GM06990 (cell line): Measurements from ENCODE around the gene CUX1.

Experiments used
- DNase-seq: peaks from one replicate; pipeline ENCODE4 v3.0.0-alpha.2; 2011; ENCODE audit not compliant: insufficient read length; ENCODE audit errors: extremely low read depth
- H3K27me3 ChIP-seq: replicated peaks from 2 replicates; pipeline ENCODE4 v1.6.0; 2011; ENCODE audit warnings: low read length; ENCODE audit not compliant: control insufficient read depth, insufficient read depth
- H3K36me3 ChIP-seq: 2 replicates; pipeline ENCODE4 v1.5.1; 2011; ENCODE audit warnings: low read length; ENCODE audit not compliant: control insufficient read depth, insufficient read depth
- H3K4me3 ChIP-seq: replicated peaks from 2 replicates; pipeline ENCODE4 v1.5.1; 2011; ENCODE audit warnings: low read depth, mild to moderate bottlenecking, control low read depth, low read length
- TF ChIP-seq, protein P1 (sequence below): IDR thresholded peaks from 2 replicates; pipeline ENCODE4 v1.5.1; 2011; ENCODE audit warnings: low read length, control low read depth, mild to moderate bottlenecking, inconsistent platforms; ENCODE audit not compliant: insufficient read depth, poor library complexity, severe bottlenecking

The CUX1 gene

DNA sequence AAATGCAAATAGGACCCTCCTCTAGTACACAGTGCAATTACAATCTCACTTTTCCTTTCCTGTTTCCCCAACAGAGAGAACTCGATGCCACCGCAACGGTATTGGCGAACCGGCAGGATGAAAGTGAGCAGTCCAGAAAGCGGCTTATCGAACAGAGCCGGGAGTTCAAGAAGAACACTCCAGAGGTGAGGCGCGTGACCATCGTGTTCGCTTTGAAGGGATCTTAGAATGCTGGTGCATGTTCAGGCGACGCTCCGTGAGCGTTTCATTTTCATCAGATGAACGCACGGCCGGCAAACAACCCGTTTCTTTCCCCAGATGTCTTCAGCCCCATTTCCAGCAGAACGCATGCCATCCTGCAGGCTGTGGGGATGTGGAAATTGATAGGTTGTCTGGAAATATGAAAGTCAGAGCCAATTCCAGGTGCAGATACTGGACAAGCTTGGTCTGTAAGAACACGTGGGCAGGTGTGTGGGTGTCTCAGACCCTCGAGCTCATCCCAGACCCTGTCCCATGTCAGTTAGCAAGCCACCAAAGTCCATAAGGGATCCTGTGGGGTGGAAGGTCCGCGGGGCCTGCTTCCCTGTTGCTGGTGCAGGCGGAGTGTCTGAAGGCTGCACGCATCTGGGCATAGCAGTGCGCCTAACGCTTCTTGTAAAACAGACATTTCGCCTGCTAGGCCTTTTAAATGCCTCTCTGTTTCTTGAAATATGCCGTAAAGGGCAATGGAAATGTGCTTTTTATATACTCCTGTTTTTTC, 98.8 kb downstream of the CUX1 start:
- Histone ChIP-seq H3K36me3 (peaks cover 11% of the 10 kb centered on the region), H3K27me3 (no peaks in the 10 kb centered on the region), H3K4me3 (no peak overlapping the region)
- no peak for DNase-seq
- TF ChIP-seq, protein P1, sequence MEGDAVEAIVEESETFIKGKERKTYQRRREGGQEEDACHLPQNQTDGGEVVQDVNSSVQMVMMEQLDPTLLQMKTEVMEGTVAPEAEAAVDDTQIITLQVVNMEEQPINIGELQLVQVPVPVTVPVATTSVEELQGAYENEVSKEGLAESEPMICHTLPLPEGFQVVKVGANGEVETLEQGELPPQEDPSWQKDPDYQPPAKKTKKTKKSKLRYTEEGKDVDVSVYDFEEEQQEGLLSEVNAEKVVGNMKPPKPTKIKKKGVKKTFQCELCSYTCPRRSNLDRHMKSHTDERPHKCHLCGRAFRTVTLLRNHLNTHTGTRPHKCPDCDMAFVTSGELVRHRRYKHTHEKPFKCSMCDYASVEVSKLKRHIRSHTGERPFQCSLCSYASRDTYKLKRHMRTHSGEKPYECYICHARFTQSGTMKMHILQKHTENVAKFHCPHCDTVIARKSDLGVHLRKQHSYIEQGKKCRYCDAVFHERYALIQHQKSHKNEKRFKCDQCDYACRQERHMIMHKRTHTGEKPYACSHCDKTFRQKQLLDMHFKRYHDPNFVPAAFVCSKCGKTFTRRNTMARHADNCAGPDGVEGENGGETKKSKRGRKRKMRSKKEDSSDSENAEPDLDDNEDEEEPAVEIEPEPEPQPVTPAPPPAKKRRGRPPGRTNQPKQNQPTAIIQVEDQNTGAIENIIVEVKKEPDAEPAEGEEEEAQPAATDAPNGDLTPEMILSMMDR: no peak

DNA sequence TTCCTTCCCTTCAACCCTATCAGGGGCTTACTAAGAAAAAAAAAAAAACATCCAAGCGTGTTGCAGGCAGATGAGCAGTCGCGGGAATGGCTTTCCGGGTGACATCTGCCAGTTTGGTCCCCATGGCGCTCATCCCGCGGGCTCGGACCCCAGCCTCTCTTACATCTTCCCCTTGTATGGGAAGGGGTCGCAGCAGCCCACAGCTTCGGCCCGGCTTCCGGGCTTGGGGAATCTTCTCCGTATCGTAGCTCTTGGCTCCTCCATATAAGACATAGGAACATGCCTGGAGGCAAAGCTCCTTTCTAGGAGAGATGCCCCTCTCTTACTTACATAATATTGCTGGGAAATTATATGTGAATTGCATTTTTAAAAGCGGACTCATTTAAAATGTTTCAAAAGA, 99.5 kb downstream of the CUX1 start:
- H3K4me3 ChIP-seq: no peak overlapping the region
- DNase-seq: no peak
- no peaks in the 10 kb centered on the region for H3K27me3 ChIP-seq
- H3K36me3 ChIP-seq: peaks cover 11% of the 10 kb centered on the region
- TF ChIP-seq, protein P1: no peak

DNA sequence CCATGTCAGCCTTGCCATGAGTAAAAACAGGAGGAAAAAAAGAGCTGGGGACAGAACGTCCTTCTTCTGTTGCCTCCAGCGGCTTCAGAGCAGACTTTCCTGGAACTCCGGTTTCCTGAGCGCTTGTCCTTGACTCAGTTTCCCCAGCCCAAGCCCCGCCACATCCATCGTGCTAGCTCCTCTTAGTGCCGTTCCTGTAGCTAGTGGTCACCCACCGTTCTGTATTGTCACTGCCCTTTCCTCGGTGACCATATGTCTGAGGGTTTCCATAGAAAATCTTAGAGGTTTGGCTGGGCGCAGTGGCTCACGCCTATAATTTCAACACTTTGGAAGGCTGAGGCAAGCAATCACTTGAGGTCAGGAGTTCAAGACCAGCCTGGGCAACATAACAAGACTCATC, 100.1 kb downstream of the CUX1 start:
- Histone ChIP-seq H3K27me3 (no peaks in the 10 kb centered on the region), H3K4me3 (no peak overlapping the region), H3K36me3 (peaks cover 11% of the 10 kb centered on the region)
- no peak for DNase-seq
- TF ChIP-seq, protein P1: no peak

DNA sequence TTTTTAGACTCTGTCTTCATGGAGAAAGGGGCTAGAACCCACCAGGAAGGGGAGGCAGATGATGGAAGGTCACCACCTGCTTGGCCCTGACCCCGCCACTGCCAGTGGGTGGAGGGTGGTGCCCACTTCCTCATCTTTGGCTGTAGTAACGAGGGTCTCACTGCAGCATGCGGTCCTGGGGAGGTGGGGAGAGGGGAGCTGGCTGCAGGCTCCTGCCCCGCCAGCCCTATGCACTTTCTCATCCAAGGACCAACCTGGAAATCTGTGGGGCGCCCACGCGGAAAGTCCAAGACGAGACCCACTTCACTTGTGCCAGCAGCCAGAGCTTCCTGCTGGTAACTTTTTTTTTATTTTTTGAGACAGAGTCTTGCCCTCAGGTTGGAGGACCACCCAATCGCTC, 101.0 kb downstream of the CUX1 start:
- TF ChIP-seq, protein P1: no peak
- no peak overlapping the region for H3K4me3 ChIP-seq
- no peak for DNase-seq
- H3K27me3 ChIP-seq: no peaks in the 10 kb centered on the region
- H3K36me3 ChIP-seq: peaks cover 11% of the 10 kb centered on the region

DNA sequence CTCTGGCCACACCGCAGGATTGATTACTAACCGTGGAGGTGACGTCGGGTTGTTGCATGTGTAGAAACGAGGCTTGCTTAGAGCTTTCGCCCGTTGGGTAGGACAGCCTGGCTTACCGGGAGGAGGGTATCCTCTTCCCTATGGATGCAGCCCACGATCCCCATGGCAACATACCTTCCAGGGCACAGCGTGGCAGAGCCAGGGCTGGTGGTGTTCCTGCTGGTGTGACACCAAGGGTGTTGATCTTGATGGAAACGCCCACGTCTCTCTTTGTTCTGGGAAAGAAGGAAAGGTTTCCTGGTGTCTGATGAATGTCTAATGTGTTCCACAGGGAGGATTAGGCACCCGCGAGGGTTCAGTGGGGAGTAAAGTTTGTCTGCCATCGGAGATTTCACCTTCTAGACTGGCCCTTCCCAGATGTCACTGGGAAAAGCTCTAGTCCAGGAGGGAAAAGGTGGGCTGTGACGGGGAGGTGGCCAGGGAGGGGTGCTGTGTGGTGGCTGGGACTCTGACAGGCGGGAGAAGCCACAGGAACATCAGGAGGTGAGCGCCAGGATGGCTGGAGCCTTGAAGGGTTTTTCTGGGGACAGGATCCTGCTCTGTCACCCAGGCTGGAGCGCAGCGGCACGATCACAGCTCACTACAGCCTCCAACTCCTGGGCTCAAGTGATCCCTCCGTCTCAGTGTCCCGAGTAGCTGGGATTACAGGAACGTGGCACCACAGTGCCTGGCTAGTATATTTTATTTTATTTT, 102.1 kb downstream of the CUX1 start:
- H3K36me3 ChIP-seq: peaks cover 11% of the 10 kb centered on the region

More for the DNA sequence above, 102.1 kb downstream of the CUX1 start:
- no peak for DNase-seq
- H3K27me3 ChIP-seq: no peaks in the 10 kb centered on the region
- H3K4me3 ChIP-seq: no peak overlapping the region
- TF ChIP-seq, protein P1: no peak
